Activated CD8-positive, alpha-beta memory T cell treated with anti-CD3 and anti-CD28 coated beads, Interleukin-2, amount 10 ng/mL, durations not matched to agents 7 days and 5 days (primary cell): ENCODE data around the gene RAMAC. TPM values are rescaled to one million over a fixed set of nuclear protein-coding genes. Genes with fewer than 3 reads are reported as not detected.
A peak's percentile ranks its signal among the peaks of the same experiment; 100 is the strongest.

Experiments used
- ATAC-seq: fragments of 150-1000 bp; cut with Tn5 transposase; one replicate; pipeline ENCODE4 v1.10.0; 2021; ENCODE audit warnings: moderate library complexity
- CTCF ChIA-PET: fragments of 350-600 bp; sonication (Branson Sonifier 250); formaldehyde crosslinking; loops from one replicate; lab custom pipeline; 2021; ENCODE audit warnings: antibody characterized with exemption; lab: Charles Lee
- DNase-seq: peaks from one replicate; pipeline ENCODE4 v3.0.0-alpha.2; 2020
- H3K27ac Mint-ChIP-seq: one replicate; pipeline ENCODE4 v1.8.0; 2021; ENCODE audit warnings: mild to moderate bottlenecking, mixed read lengths
- H3K27me3 Mint-ChIP-seq: one replicate; pipeline ENCODE4 v1.8.0; 2021; ENCODE audit warnings: mixed read lengths
- H3K36me3 Mint-ChIP-seq: one replicate; pipeline ENCODE4 v1.8.0; 2021; ENCODE audit warnings: mild to moderate bottlenecking, mixed read lengths
- H3K4me1 Mint-ChIP-seq: one replicate; pipeline ENCODE4 v1.8.0; 2021; ENCODE audit warnings: mixed read lengths
- H3K4me3 Mint-ChIP-seq: one replicate; pipeline ENCODE4 v1.8.0; 2021; ENCODE audit warnings: mild to moderate bottlenecking, moderate library complexity, mixed read lengths
- H3K9me3 Mint-ChIP-seq: one replicate; pipeline ENCODE4 v1.8.0; 2022; ENCODE audit warnings: low read depth, mixed read lengths
- total RNA-seq, 2 experiments: library from RNA; stranded (reverse); gene quantifications; one replicate each; pipeline ENCODE4 v1.2.3, GENCODE V29; 2021

RAMAC gene
- total RNA-seq, 2 experiments from 2014 or later: 20.5 to 27.8 TPM

- peaks cover 3% of the 10 kb centered on the region for H3K4me1 Mint-ChIP-seq
- H3K27me3 Mint-ChIP-seq: peaks cover 11% of the 10 kb centered on the region
- peak; percentile 71 for ATAC-seq
- no peak within 1 kb of the TSS for H3K27ac Mint-ChIP-seq
- CTCF ChIA-PET: no interaction called here
- DNase-seq: no peak
- H3K36me3 Mint-ChIP-seq: no peaks in the 10 kb centered on the region
- H3K4me3 Mint-ChIP-seq: peak within 1 kb of the TSS; percentile 71
- H3K9me3 Mint-ChIP-seq: no peaks in the 10 kb centered on the region
Observed at GRCh38 chr15:82952158-82953081, 33.6 kb upstream of the RAMAC start, which contains the start of gene HOMER2. Gene HOMER2 (minus strand): TSS chr15:82952720. CDS start chr15:82952535, 185 bp downstream.

- Mint-ChIP-seq H3K36me3 (no peaks in the 10 kb centered on the region), H3K27ac (no peak overlapping the region), H3K9me3 (no peaks in the 10 kb centered on the region), H3K4me3 (no peak overlapping the region), H3K4me1 (no peaks in the 10 kb centered on the region), H3K27me3 (peaks cover 26% of the 10 kb centered on the region)
- DNase-seq (no peak), ATAC-seq (no peak)
- CTCF ChIA-PET: interaction anchor here (1.3 kb wide), 1 partner anchor 148 kb away, joined by 3 read pairs; no protein-coding TSS in a partner anchor
Observed at GRCh38 chr15:82958638-82959037, 27.4 kb upstream of the RAMAC start.

GRCh38 chr15:82959423-82959822 lies 26.6 kb upstream of the RAMAC start:
- H3K4me1 Mint-ChIP-seq: no peaks in the 10 kb centered on the region
- H3K27ac Mint-ChIP-seq: no peak overlapping the region
- H3K4me3 Mint-ChIP-seq: no peak overlapping the region
- DNase-seq (no peak), ATAC-seq (no peak)
- CTCF ChIA-PET: no interaction called here
- peaks cover 33% of the 10 kb centered on the region for H3K27me3 Mint-ChIP-seq
- H3K36me3 Mint-ChIP-seq: no peaks in the 10 kb centered on the region
- no peaks in the 10 kb centered on the region for H3K9me3 Mint-ChIP-seq

GRCh38 chr15:82960766-82961165 lies 25.2 kb upstream of the RAMAC start:
- Mint-ChIP-seq H3K27me3 (peaks cover 35% of the 10 kb centered on the region), H3K36me3 (no peaks in the 10 kb centered on the region), H3K9me3 (no peaks in the 10 kb centered on the region), H3K4me1 (peaks cover under 1% of the 10 kb centered on the region), H3K4me3 (no peak overlapping the region), H3K27ac (no peak overlapping the region)
- ATAC-seq (no peak), DNase-seq (no peak)
- CTCF ChIA-PET: no interaction called here

GRCh38 chr15:82963471-82964341 lies 22.3 kb upstream of the RAMAC start:
- Mint-ChIP-seq H3K27me3 (peaks cover 46% of the 10 kb centered on the region), H3K27ac (no peak overlapping the region), H3K4me1 (peaks cover 26% of the 10 kb centered on the region), H3K9me3 (no peaks in the 10 kb centered on the region), H3K36me3 (peaks cover 3% of the 10 kb centered on the region), H3K4me3 (no peak overlapping the region)
- no peak for ATAC-seq
- CTCF ChIA-PET: no interaction called here
- DNase-seq: no peak

GRCh38 chr15:82964890-82965289 lies 21.1 kb upstream of the RAMAC start:
- Mint-ChIP-seq H3K36me3 (peaks cover 3% of the 10 kb centered on the region), H3K4me3 (no peak overlapping the region), H3K9me3 (no peaks in the 10 kb centered on the region), H3K27me3 (peaks cover 51% of the 10 kb centered on the region), H3K4me1 (peaks cover 26% of the 10 kb centered on the region), H3K27ac (no peak overlapping the region)
- ATAC-seq (no peak), DNase-seq (no peak)
- CTCF ChIA-PET: no interaction called here

- no peaks in the 10 kb centered on the region for H3K9me3 Mint-ChIP-seq
- ATAC-seq (peak; percentile 88), DNase-seq (peak; percentile 85)
- H3K36me3 Mint-ChIP-seq: peaks cover 3% of the 10 kb centered on the region
- H3K27ac Mint-ChIP-seq: peak overlapping the region; percentile 80
- peaks cover 26% of the 10 kb centered on the region for H3K4me1 Mint-ChIP-seq
- CTCF ChIA-PET: interaction anchor here (0.9 to 1.3 kb wide), 2 partner anchors 17 to 427 kb away, joined by 3 read pairs; partner anchors contain the start of gene RPS17
- H3K4me3 Mint-ChIP-seq: peak overlapping the region; percentile 28
- H3K27me3 Mint-ChIP-seq: peaks cover 50% of the 10 kb centered on the region
Observed at GRCh38 chr15:82966671-82967071, 19.3 kb upstream of the RAMAC start.

- DNase-seq (no peak), ATAC-seq (no peak)
- Mint-ChIP-seq H3K4me1 (peaks cover 28% of the 10 kb centered on the region), H3K27ac (no peak overlapping the region), H3K9me3 (no peaks in the 10 kb centered on the region), H3K27me3 (peaks cover 47% of the 10 kb centered on the region), H3K4me3 (no peak overlapping the region), H3K36me3 (peaks cover 5% of the 10 kb centered on the region)
- CTCF ChIA-PET: interaction anchor here (0.9 to 1.5 kb wide), 2 partner anchors 17 to 118 kb away, joined by 3 to 4 read pairs; partner anchors contain the start of gene RAMAC
Observed at GRCh38 chr15:82968066-82968465, 17.9 kb upstream of the RAMAC start.

GRCh38 chr15:82969353-82969752 lies 16.7 kb upstream of the RAMAC start:
- H3K4me1 Mint-ChIP-seq: peaks cover 28% of the 10 kb centered on the region
- H3K27ac Mint-ChIP-seq: no peak overlapping the region
- peaks cover 34% of the 10 kb centered on the region for H3K27me3 Mint-ChIP-seq
- peaks cover 5% of the 10 kb centered on the region for H3K36me3 Mint-ChIP-seq
- DNase-seq (no peak), ATAC-seq (no peak)
- no peaks in the 10 kb centered on the region for H3K9me3 Mint-ChIP-seq
- H3K4me3 Mint-ChIP-seq: no peak overlapping the region
- CTCF ChIA-PET: interaction anchor here (1.4 to 1.5 kb wide), 2 partner anchors 120 to 288 kb away, joined by 3 read pairs; no protein-coding TSS in a partner anchor

- ATAC-seq: no peak
- CTCF ChIA-PET: no interaction called here
- no peak overlapping the region for H3K4me3 Mint-ChIP-seq
- no peak for DNase-seq
- H3K36me3 Mint-ChIP-seq: peaks cover 5% of the 10 kb centered on the region
- H3K9me3 Mint-ChIP-seq: no peaks in the 10 kb centered on the region
- peaks cover 28% of the 10 kb centered on the region for H3K4me1 Mint-ChIP-seq
- H3K27ac Mint-ChIP-seq: no peak overlapping the region
- peaks cover 34% of the 10 kb centered on the region for H3K27me3 Mint-ChIP-seq
Observed at GRCh38 chr15:82970078-82970686, 15.8 kb upstream of the RAMAC start.

GRCh38 chr15:82970696-82971095 lies 15.3 kb upstream of the RAMAC start:
- Mint-ChIP-seq H3K27ac (no peak overlapping the region), H3K4me3 (no peak overlapping the region), H3K4me1 (peaks cover 28% of the 10 kb centered on the region), H3K9me3 (no peaks in the 10 kb centered on the region), H3K27me3 (peaks cover 32% of the 10 kb centered on the region), H3K36me3 (peaks cover 5% of the 10 kb centered on the region)
- DNase-seq (no peak), ATAC-seq (no peak)
- CTCF ChIA-PET: no interaction called here

- no peak for DNase-seq
- CTCF ChIA-PET: no interaction called here
- peaks cover 32% of the 10 kb centered on the region for H3K27me3 Mint-ChIP-seq
Observed at GRCh38 chr15:82971218-82971984, 14.6 kb upstream of the RAMAC start.

More at GRCh38 chr15:82971218-82971984, 14.6 kb upstream of the RAMAC start:
- Mint-ChIP-seq H3K9me3 (no peaks in the 10 kb centered on the region), H3K36me3 (peaks cover 5% of the 10 kb centered on the region), H3K4me3 (no peak overlapping the region), H3K27ac (no peak overlapping the region), H3K4me1 (peaks cover 22% of the 10 kb centered on the region)
- ATAC-seq: no peak
